GM12878 (cell line): Measurements from ENCODE around the gene KLF15. TPM values are rescaled to one million over a fixed set of nuclear protein-coding genes. Genes with fewer than 3 reads are reported as not detected.

Source experiments
- ATAC-seq: fragments of 200-7000 bp; cut with Tn5 transposase; 3 replicates; pipeline ENCODE4 v1.9.1; 2020; ENCODE audit warnings: mild to moderate bottlenecking, moderate library complexity
- BruUV-seq: library from RNA; stranded (reverse); fragments of 400-500 nt; replicated peaks from 2 replicates; lab custom pipeline; 2021; lab: Mats Ljungman, UMichigan
- CTCF ChIA-PET: fragments of 300-600 bp; sonication (Branson Sonifier 250); formaldehyde crosslinking; extraction: SDS; loops from one replicate; lab custom pipeline; 2021; ENCODE audit warnings: inconsistent platforms; lab: Yijun Ruan, JAX
- POLR2A ChIA-PET: fragments of 350-600 bp; formaldehyde crosslinking; extraction: SDS; loops from one replicate; lab custom pipeline; 2021; ENCODE audit warnings: inconsistent platforms; lab: Charles Lee
- RAD21 ChIA-PET: fragments of 300-600 bp; sonication (Branson Sonifier 250); formaldehyde crosslinking; loops from one replicate; lab custom pipeline; 2023; ENCODE audit warnings: antibody characterized with exemption; ENCODE audit not compliant: unreplicated experiment; lab: Charles Lee
- SMC1A ChIA-PET: fragments of 300-600 bp; sonication (Branson Sonifier 250); formaldehyde crosslinking; loops from one replicate; lab custom pipeline; 2023; ENCODE audit not compliant: unreplicated experiment, uncharacterized antibody; lab: Charles Lee
- DNase-seq: peaks from one replicate; pipeline ENCODE4 v3.0.0-alpha.2; 2011; ENCODE audit warnings: low read depth, low spot score
- FAIRE-seq: peaks from 3 replicates; lab custom pipeline; 2011; peaks lifted over from hg19 to GRCh38; lab: Jason Lieb, UNC
- H2AFZ ChIP-seq: 2 replicates; pipeline ENCODE4 v1.6.0; 2011; ENCODE audit warnings: low read depth, low read length, control low read depth; ENCODE audit not compliant: control insufficient read depth
- H3K27ac ChIP-seq: 2 replicates; pipeline ENCODE4 v1.5.1; 2011; ENCODE audit warnings: control low read depth; ENCODE audit not compliant: control insufficient read depth, insufficient read depth
- H3K27me3 ChIP-seq, 2 experiments: replicated peaks in 1 of 2; 2 replicates each; pipeline versions ENCODE4 v1.6.0 to v1.6.1; 2011; ENCODE audit warnings: low read length in 1 of 2; ENCODE audit not compliant: control insufficient read depth in 2 of 2, insufficient read depth in 2 of 2
- H3K36me3 ChIP-seq, 2 experiments: 2 replicates each; pipeline ENCODE4 v1.5.1; 2011; ENCODE audit warnings: low read length in 1 of 2; ENCODE audit not compliant: control insufficient read depth in 2 of 2, insufficient read depth in 2 of 2
- H3K4me1 ChIP-seq: 2 replicates; pipeline ENCODE4 v1.6.1; 2011; ENCODE audit warnings: mild to moderate bottlenecking, low read length, moderate library complexity, mixed read lengths; ENCODE audit not compliant: control insufficient read depth, insufficient read depth
- H3K4me2 ChIP-seq: 2 replicates; pipeline ENCODE4 v1.6.0; 2011; ENCODE audit warnings: control low read depth; ENCODE audit not compliant: control insufficient read depth, insufficient read depth
- H3K4me3 ChIP-seq: fragments of 200-600 bp; sonication (generic); 2 replicates; pipeline ENCODE4 v1.5.1; 2016
- H3K79me2 ChIP-seq: 2 replicates; pipeline ENCODE4 v1.6.0; 2011; ENCODE audit warnings: low read length; ENCODE audit not compliant: control insufficient read depth, insufficient read depth
- H3K9ac ChIP-seq: 2 replicates; pipeline ENCODE4 v1.8.0; 2011; ENCODE audit warnings: low read length, control low read depth, mixed read lengths; ENCODE audit not compliant: control insufficient read depth, insufficient read depth
- H3K9me3 ChIP-seq: replicated peaks from 3 replicates; pipeline ENCODE4 v1.5.1; 2011; ENCODE audit warnings: mild to moderate bottlenecking, low read length; ENCODE audit not compliant: control insufficient read depth, insufficient read depth
- H4K20me1 ChIP-seq: 2 replicates; pipeline ENCODE4 v1.6.0; 2011; ENCODE audit not compliant: control insufficient read depth, insufficient read depth
- JUNB ChIP-seq: IDR thresholded peaks from 2 replicates; pipeline ENCODE4 v1.6.1; 2016; ENCODE audit warnings: antibody characterized with exemption, mild to moderate bottlenecking
- MEF2B ChIP-seq: fragments of 450-650 bp; IDR thresholded peaks from 2 replicates; pipeline ENCODE4 v1.6.1; 2018; ENCODE audit warnings: mild to moderate bottlenecking, moderate library complexity; ENCODE audit not compliant: partially characterized antibody, poor library complexity, severe bottlenecking
- MYB ChIP-seq: fragments of 150-350 bp; IDR thresholded peaks from 2 replicates; pipeline ENCODE4 v1.6.1; 2014; ENCODE audit warnings: mild to moderate bottlenecking, low read depth, low read length, borderline replicate concordance
- NFIC ChIP-seq: IDR thresholded peaks from 2 replicates; pipeline ENCODE4 v1.6.1; 2012; ENCODE audit warnings: low read depth, mild to moderate bottlenecking, inconsistent platforms, low read length, moderate library complexity
- NR2F1 ChIP-seq: fragments of 450-650 bp; conservative IDR thresholded peaks from 2 replicates; pipeline ENCODE4 v1.6.1; 2017; ENCODE audit warnings: mild to moderate bottlenecking
- STAT3 ChIP-seq: IDR thresholded peaks from 2 replicates; pipeline ENCODE4 v1.6.1; 2011; ENCODE audit warnings: low read depth, low read length, improper control_type of control experiment
- ZNF207 ChIP-seq: fragments of 450-650 bp; IDR thresholded peaks from 2 replicates; pipeline ENCODE4 v1.6.1; 2014; ENCODE audit warnings: antibody characterized with exemption, mild to moderate bottlenecking, borderline replicate concordance
- ZNF384 ChIP-seq: IDR thresholded peaks from 2 replicates; pipeline ENCODE4 v1.6.1; 2012; ENCODE audit warnings: low read depth, mild to moderate bottlenecking, low read length, improper control_type of control experiment, borderline replicate concordance
- WGBS: methylation state at CpG from one replicate; pipeline ENCODE4 v1.1.6; 2016; ENCODE audit warnings: low lambda C conversion rate; ENCODE audit not compliant: insufficient replicate concordance, insufficient coverage; ENCODE audit errors: missing lambda C conversion rate; 5-methylcytosine and 5-hydroxymethylcytosine counted together
- in situ Hi-C: fragments of 300-500 bp; cut with MboI; formaldehyde crosslinking; loops from 9 replicates; pipeline ENCODE4 v1.14.3; 2018; ENCODE audit warnings: mixed read lengths
- intact Hi-C: fragments of 100-400 bp; cut with micrococcal nuclease; formaldehyde crosslinking; loops from one replicate; pipeline ENCODE4 v1.14.2; 2022; ENCODE audit not compliant: unreplicated experiment
- polyA plus RNA-seq, 11 experiments: library from polyadenylated mRNA; depleted of rRNA in 4 of 11; unstranded in 6 of 11; stranded (reverse) in 5 of 11; fragments of >200 nt; fragmentation: Nextera tagmentation in 4 of 11; fragmentation: Illumina TruSeq in 1 of 11; extraction: Ambion mirVana in 4 of 11; extraction: Trizol in 1 of 11; gene quantifications; 1 replicate in 1 of 11; 2 replicates in 10 of 11; pipeline versions ENCODE4 v1.2.1 to v1.2.3, GENCODE V29; 2011 to 2016; ENCODE audit warnings: inconsistent platforms in 2 of 11, missing spikeins in 2 of 11, low read depth in 1 of 11
- total RNA-seq, 4 experiments: library from RNA; depleted of rRNA in 3 of 4; stranded (reverse); fragments of >200 nt in 3 of 4; fragmentation: Illumina TruSeq in 1 of 4; extraction: Trizol in 1 of 4; gene quantifications; 2 replicates each; pipeline versions ENCODE4 v1.2.1 to v1.2.3, GENCODE V29; 2013 to 2021

Gene KLF15
- total and polyA plus RNA-seq, 10 of the 15 experiments (the other 5 are each of a cell fraction or from before 2014, with no cell fraction given): 0.15 TPM; not detected in 9

GRCh38 chr3:126317029-126317996, 39.9 kb downstream of the KLF15 start (continued):
- TF ChIP-seq ZNF207 (no peak), MEF2B (no peak)

GRCh38 chr3:126316501-126316939, 40.7 kb downstream of the KLF15 start:
- intact Hi-C loops: no loop called here
- no TSS peak for BruUV-seq
- Histone ChIP-seq H4K20me1 (no peaks in the 10 kb centered on the region), H3K36me3 (no peaks in the 10 kb centered on the region), H2AFZ (no peak overlapping the region), H3K79me2 (no peaks in the 10 kb centered on the region), H3K27ac (no peak overlapping the region), H3K4me2 (no peak overlapping the region), H3K9me3 (no peaks in the 10 kb centered on the region), H3K4me3 (no peak overlapping the region), H3K4me1 (no peaks in the 10 kb centered on the region)
- WGBS: 22% methylated on average over 3 of the region's 8 CpGs
- ATAC-seq: no peak
- no peak for DNase-seq
- ChIA-PET CTCF (no interaction called here), RAD21 (no interaction called here), POLR2A (no interaction called here)
- FAIRE-seq: no peak
- TF ChIP-seq ZNF384 (no peak), STAT3 (no peak), NFIC (no peak), NR2F1 (no peak), JUNB (no peak), MYB (no peak)
- TF ChIP-seq, all 136 proteins: peak for 0
- SMC1A ChIA-PET: no interaction called here
- in situ Hi-C loops: no loop called here
- Histone ChIP-seq H3K9ac (no peak overlapping the region), H3K27me3 (peaks cover 2 to 4% of the 10 kb centered on the region in 2 experiments; a peak in 3 of 4 replicates)
